PC-3 (cell line): ENCODE measurements around the gene RAB30. TPM values are rescaled to one million over a fixed set of nuclear protein-coding genes. Genes with fewer than 3 reads are reported as not detected.

Source experiments
- ATAC-seq: fragments of 200-7000 bp; cut with Tn5 transposase; 2 replicates; pipeline ENCODE4 v1.9.1; 2020; ENCODE audit warnings: mild to moderate bottlenecking, moderate library complexity
- BruUV-seq: library from RNA; stranded (reverse); fragments of 400-500 nt; replicated peaks from 2 replicates; lab custom pipeline; 2021; lab: Mats Ljungman, UMichigan
- CTCF ChIA-PET: fragments of 300-600 bp; sonication (Branson Sonifier 250); formaldehyde crosslinking; loops from one replicate; lab custom pipeline; 2022; ENCODE audit warnings: antibody characterized with exemption; lab: Charles Lee
- POLR2A ChIA-PET: fragments of 300-600 bp; sonication (Branson Sonifier 250); formaldehyde crosslinking; loops from one replicate; lab custom pipeline; 2022; ENCODE audit warnings: antibody characterized with exemption; ENCODE audit not compliant: unreplicated experiment; lab: Charles Lee
- DNase-seq: peaks from one replicate; pipeline ENCODE4 v3.0.0-alpha.2; 2015
- H2AFZ ChIP-seq: fragments of 300-600 bp; sonication (generic); 2 replicates; pipeline ENCODE4 v1.6.0; 2016; ENCODE audit warnings: antibody characterized with exemption, low read length
- H3F3A ChIP-seq: fragments of 300-600 bp; sonication (generic); one replicate; pipeline ENCODE4 v1.6.0; 2017; ENCODE audit warnings: antibody characterized with exemption, low read length, control low read depth, mild to moderate bottlenecking; ENCODE audit not compliant: unreplicated experiment
- H3K27ac ChIP-seq: fragments of 300-600 bp; sonication (generic); 2 replicates; pipeline ENCODE4 v1.5.1; 2016; ENCODE audit warnings: mild to moderate bottlenecking, low read length
- H3K27me3 ChIP-seq: fragments of 300-600 bp; sonication (generic); 2 replicates; pipeline ENCODE4 v1.6.1; 2016; ENCODE audit warnings: low read length, mixed read lengths
- H3K36me3 ChIP-seq: fragments of 300-600 bp; sonication (generic); 2 replicates; pipeline ENCODE4 v1.6.1; 2016; ENCODE audit warnings: low read depth, mixed run types, low read length, mixed read lengths
- H3K4me1 ChIP-seq: fragments of 300-600 bp; sonication (generic); 2 replicates; pipeline ENCODE4 v1.5.1; 2016; ENCODE audit warnings: low read length; ENCODE audit not compliant: insufficient read depth
- H3K4me2 ChIP-seq: fragments of 300-600 bp; sonication (generic); 2 replicates; pipeline ENCODE4 v1.6.0; 2016; ENCODE audit warnings: low read length
- H3K4me3 ChIP-seq: fragments of 300-600 bp; sonication (generic); 2 replicates; pipeline ENCODE4 v1.5.1; 2016; ENCODE audit warnings: mild to moderate bottlenecking, low read length, mixed read lengths
- H3K79me2 ChIP-seq: fragments of 300-600 bp; sonication (generic); 2 replicates; pipeline ENCODE4 v1.6.1; 2017; ENCODE audit warnings: low read length, mixed read lengths
- H3K9ac ChIP-seq: fragments of 300-600 bp; sonication (generic); 2 replicates; pipeline ENCODE4 v1.6.0; 2016; ENCODE audit warnings: mild to moderate bottlenecking, low read length
- H3K9me2 ChIP-seq: fragments of 300-600 bp; sonication (generic); replicated peaks from 2 replicates; pipeline ENCODE4 v1.6.1; 2016; ENCODE audit warnings: mixed run types, low read length, mixed read lengths
- H3K9me3 ChIP-seq: fragments of 300-600 bp; sonication (generic); 2 replicates; pipeline ENCODE4 v1.6.1; 2016; ENCODE audit warnings: low read length, mixed read lengths
- H4K20me1 ChIP-seq: fragments of 300-600 bp; sonication (generic); 2 replicates; pipeline ENCODE4 v1.6.1; 2016; ENCODE audit warnings: low read length, mixed read lengths
- EZH2 ChIP-seq: fragments of 300-600 bp; sonication (generic); IDR thresholded peaks from one replicate; pipeline ENCODE4 v1.6.1; 2017; ENCODE audit warnings: antibody characterized with exemption, mild to moderate bottlenecking, low read length; ENCODE audit not compliant: unreplicated experiment
- EZH2phosphoT487 ChIP-seq: fragments of 300-600 bp; sonication (generic); IDR thresholded peaks from 2 replicates; pipeline ENCODE4 v1.6.1; 2018; ENCODE audit warnings: mild to moderate bottlenecking, antibody characterized with exemption, low read length, borderline replicate concordance
- intact Hi-C: fragments of 100-400 bp; cut with micrococcal nuclease; formaldehyde crosslinking; loops from 2 replicates; pipeline ENCODE4 v1.9.0; 2023
- total RNA-seq: library from RNA; depleted of rRNA; stranded (reverse); fragments of >200 nt; gene quantifications from 2 replicates; pipeline ENCODE4 v1.2.3, GENCODE V29; 2014
- TF ChIP-seq, protein P1 (sequence below): fragments of 300-600 bp; sonication (generic); conservative IDR thresholded peaks from 2 replicates; pipeline ENCODE4 v1.5.1; 2017; ENCODE audit warnings: antibody characterized with exemption, low read depth, mild to moderate bottlenecking, low read length

Gene RAB30
- total RNA-seq, 1 experiment from 2014 or later: 6.6 TPM

- Histone ChIP-seq H3K4me1 (peaks cover 22% of the 10 kb centered on the region), H3K27ac (no peak overlapping the region), H3F3A (no peaks in the 10 kb centered on the region), H3K79me2 (peaks cover 9% of the 10 kb centered on the region; the same call in 1 of the 2 replicates), H3K9me2 (no peaks in the 10 kb centered on the region), H3K9me3 (no peaks in the 10 kb centered on the region), H3K4me2 (no peak overlapping the region), H3K9ac (no peak overlapping the region), H2AFZ (no peak overlapping the region), H3K27me3 (no peaks in the 10 kb centered on the region), H3K36me3 (no peaks in the 10 kb centered on the region), H4K20me1 (no peaks in the 10 kb centered on the region), H3K4me3 (no peak overlapping the region)
- POLR2A ChIA-PET: no interaction called here
- TF ChIP-seq, protein P1, sequence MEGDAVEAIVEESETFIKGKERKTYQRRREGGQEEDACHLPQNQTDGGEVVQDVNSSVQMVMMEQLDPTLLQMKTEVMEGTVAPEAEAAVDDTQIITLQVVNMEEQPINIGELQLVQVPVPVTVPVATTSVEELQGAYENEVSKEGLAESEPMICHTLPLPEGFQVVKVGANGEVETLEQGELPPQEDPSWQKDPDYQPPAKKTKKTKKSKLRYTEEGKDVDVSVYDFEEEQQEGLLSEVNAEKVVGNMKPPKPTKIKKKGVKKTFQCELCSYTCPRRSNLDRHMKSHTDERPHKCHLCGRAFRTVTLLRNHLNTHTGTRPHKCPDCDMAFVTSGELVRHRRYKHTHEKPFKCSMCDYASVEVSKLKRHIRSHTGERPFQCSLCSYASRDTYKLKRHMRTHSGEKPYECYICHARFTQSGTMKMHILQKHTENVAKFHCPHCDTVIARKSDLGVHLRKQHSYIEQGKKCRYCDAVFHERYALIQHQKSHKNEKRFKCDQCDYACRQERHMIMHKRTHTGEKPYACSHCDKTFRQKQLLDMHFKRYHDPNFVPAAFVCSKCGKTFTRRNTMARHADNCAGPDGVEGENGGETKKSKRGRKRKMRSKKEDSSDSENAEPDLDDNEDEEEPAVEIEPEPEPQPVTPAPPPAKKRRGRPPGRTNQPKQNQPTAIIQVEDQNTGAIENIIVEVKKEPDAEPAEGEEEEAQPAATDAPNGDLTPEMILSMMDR: no peak
- BruUV-seq: no TSS peak
- DNase-seq (no peak), ATAC-seq (no peak)
- intact Hi-C loops: no loop called here
- CTCF ChIA-PET: no interaction called here
Observed at GRCh38 chr11:83039566-83039965, 32.1 kb downstream of the RAB30 start.

DNA sequence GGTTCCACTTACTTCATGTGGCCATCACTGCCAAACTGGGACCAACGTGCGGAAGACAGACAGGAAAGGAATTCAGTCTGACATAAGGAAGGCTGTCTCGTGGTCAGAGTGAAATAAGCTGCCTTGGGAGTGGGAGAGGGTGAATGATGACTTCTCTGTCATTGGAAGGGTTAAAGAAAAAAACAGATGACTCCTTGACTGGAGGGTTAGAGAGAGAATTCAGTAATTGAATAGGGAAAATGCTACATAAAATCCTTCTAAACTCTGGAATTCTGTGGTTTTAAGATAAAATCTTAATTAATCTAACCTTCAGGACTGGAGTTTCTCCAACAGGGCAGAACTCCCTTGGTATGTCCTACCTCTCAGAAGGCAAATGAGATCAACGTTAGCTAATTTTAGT is 33.8 kb downstream of the RAB30 start:
- BruUV-seq: no TSS peak
- CTCF ChIA-PET: no interaction called here
- Histone ChIP-seq H3K4me1 (peaks cover 21% of the 10 kb centered on the region), H3K9ac (no peak overlapping the region), H3K4me3 (no peak overlapping the region), H3K9me2 (no peaks in the 10 kb centered on the region), H2AFZ (no peak overlapping the region), H3K27me3 (no peaks in the 10 kb centered on the region), H4K20me1 (no peaks in the 10 kb centered on the region), H3K27ac (no peak overlapping the region), H3K79me2 (0 out of 2 replicates have a peak, but pooled peaks cover 3% of the 10 kb centered on the region), H3K36me3 (no peaks in the 10 kb centered on the region), H3K4me2 (no peak overlapping the region), H3K9me3 (no peaks in the 10 kb centered on the region), H3F3A (no peaks in the 10 kb centered on the region)
- no peak for DNase-seq
- ATAC-seq: no peak
- TF ChIP-seq EZH2 (no peak), EZH2phosphoT487 (no peak)
- TF ChIP-seq, protein P1: no peak
- intact Hi-C loops: no loop called here
- POLR2A ChIA-PET: no interaction called here

- Histone ChIP-seq H3K9ac (no peak overlapping the region), H3K27ac (no peak overlapping the region), H3K36me3 (no peaks in the 10 kb centered on the region), H3K4me3 (no peak overlapping the region), H3K9me3 (no peaks in the 10 kb centered on the region), H4K20me1 (no peaks in the 10 kb centered on the region), H3K79me2 (0 out of 2 replicates have a peak, but pooled peaks cover 3% of the 10 kb centered on the region), H3K27me3 (no peaks in the 10 kb centered on the region), H2AFZ (no peak overlapping the region), H3F3A (no peaks in the 10 kb centered on the region), H3K4me2 (no peak overlapping the region), H3K4me1 (peaks cover 21% of the 10 kb centered on the region), H3K9me2 (no peaks in the 10 kb centered on the region)
- ChIA-PET POLR2A (no interaction called here), CTCF (no interaction called here)
- no peak for DNase-seq
- TF ChIP-seq EZH2 (no peak), EZH2phosphoT487 (no peak)
- TF ChIP-seq, protein P1: no peak
- BruUV-seq: no TSS peak
- ATAC-seq: no peak
- intact Hi-C loops: no loop called here
Observed at GRCh38 chr11:83036701-83037100, 35.0 kb downstream of the RAB30 start.
